Panc1 (cell line): ENCODE data around the gene KRTAP5-11. TPM values are rescaled to one million over a fixed set of nuclear protein-coding genes. Genes with fewer than 3 reads are reported as not detected.

Source experiments
- ATAC-seq: fragments of 200-7000 bp; cut with Tn5 transposase; 2 replicates; pipeline ENCODE4 v1.9.1; 2020; ENCODE audit warnings: mild to moderate bottlenecking, moderate library complexity
- BruUV-seq: library from RNA; stranded (reverse); fragments of 400-500 nt; replicated peaks from 2 replicates; lab custom pipeline; 2021; lab: Mats Ljungman, UMichigan
- CTCF ChIA-PET: fragments of 300-600 bp; sonication (Branson Sonifier 250); formaldehyde crosslinking; loops from one replicate; lab custom pipeline; 2022; ENCODE audit warnings: antibody characterized with exemption; lab: Charles Lee
- POLR2A ChIA-PET: fragments of 300-600 bp; sonication (Branson Sonifier 250); formaldehyde crosslinking; loops from one replicate; lab custom pipeline; 2022; ENCODE audit warnings: antibody characterized with exemption; lab: Charles Lee
- DNase-seq: peaks from one replicate; pipeline ENCODE4 v3.0.0-alpha.2; 2010; ENCODE audit warnings: low read depth, low spot score
- H3K27ac ChIP-seq: 2 replicates; pipeline ENCODE4 v1.5.1; 2011; ENCODE audit warnings: mild to moderate bottlenecking, low read length, inconsistent platforms
- H3K27me3 ChIP-seq: fragments of 200-500 bp; sonication (Bioruptor generic); 2 replicates; pipeline ENCODE4 v1.6.0; 2014; ENCODE audit warnings: low read length, inconsistent platforms; ENCODE audit not compliant: control insufficient read depth, insufficient read depth
- H3K36me3 ChIP-seq: fragments of 200-500 bp; sonication (Bioruptor generic); 2 replicates; pipeline ENCODE4 v1.5.1; 2014; ENCODE audit warnings: inconsistent platforms, mild to moderate bottlenecking, low read length, moderate library complexity; ENCODE audit not compliant: control insufficient read depth, insufficient read depth
- H3K4me1 ChIP-seq: 2 replicates; pipeline ENCODE4 v1.5.1; 2011; ENCODE audit warnings: inconsistent platforms, mild to moderate bottlenecking, low read length, moderate library complexity; ENCODE audit not compliant: control insufficient read depth, insufficient read depth
- H3K4me3 ChIP-seq, 2 experiments: 2 replicates each; pipeline ENCODE4 v1.5.1; 2011 to 2012; ENCODE audit warnings: low read depth in 2 of 2, low read length in 2 of 2, mild to moderate bottlenecking in 2 of 2, inconsistent platforms in 1 of 2, moderate library complexity in 1 of 2
- H3K9me3 ChIP-seq: fragments of 200-500 bp; sonication (Bioruptor generic); 2 replicates; pipeline ENCODE4 v1.5.1; 2014; ENCODE audit warnings: low read depth, mild to moderate bottlenecking, inconsistent platforms, low read length, moderate library complexity; ENCODE audit not compliant: control insufficient read depth, insufficient read depth
- POLR2AphosphoS5 ChIP-seq: IDR thresholded peaks from 2 replicates; pipeline ENCODE4 v1.6.1; 2012; ENCODE audit warnings: mild to moderate bottlenecking, low read depth, low read length, moderate library complexity
- SIN3A ChIP-seq: IDR thresholded peaks from 2 replicates; pipeline ENCODE4 v1.6.1; 2012; ENCODE audit warnings: low read depth, mild to moderate bottlenecking, low read length, moderate library complexity, borderline replicate concordance; ENCODE audit not compliant: insufficient read depth
- TCF7L2 ChIP-seq: IDR thresholded peaks from 2 replicates; pipeline ENCODE4 v1.6.1; 2011; ENCODE audit warnings: mild to moderate bottlenecking, low read depth, low read length, inconsistent platforms
- in situ Hi-C: cut with HindIII; loops from 2 replicates; pipeline ENCODE4 v1.10.0; 2016; ENCODE audit warnings: low sequenced_read_pairs, low pct_unique_long_range_greater_than_20kb
- intact Hi-C: fragments of 100-400 bp; cut with micrococcal nuclease; formaldehyde crosslinking; loops from one replicate; pipeline ENCODE4 v1.10.0; 2022; ENCODE audit not compliant: unreplicated experiment
- total RNA-seq: library from RNA; stranded (reverse); gene quantifications from one replicate; pipeline ENCODE4 v1.2.1, GENCODE V29; 2021; ENCODE audit not compliant: unreplicated experiment
- TF ChIP-seq, protein P1 (sequence below), 2 experiments: IDR thresholded peaks; 2 replicates each; pipeline ENCODE4 v1.6.1; 2011 to 2012; ENCODE audit warnings: low read depth in 2 of 2, control low read depth in 1 of 2, low read length in 1 of 2, mild to moderate bottlenecking in 1 of 2, moderate library complexity in 1 of 2; ENCODE audit not compliant: insufficient read depth in 1 of 2
- TF ChIP-seq, protein P2 (sequence below): fragments of 450-650 bp; IDR thresholded peaks from 2 replicates; pipeline ENCODE4 v1.5.1; 2017; ENCODE audit warnings: mild to moderate bottlenecking

Gene KRTAP5-11
- total RNA-seq, 1 experiment from 2014 or later: not detected

DNA sequence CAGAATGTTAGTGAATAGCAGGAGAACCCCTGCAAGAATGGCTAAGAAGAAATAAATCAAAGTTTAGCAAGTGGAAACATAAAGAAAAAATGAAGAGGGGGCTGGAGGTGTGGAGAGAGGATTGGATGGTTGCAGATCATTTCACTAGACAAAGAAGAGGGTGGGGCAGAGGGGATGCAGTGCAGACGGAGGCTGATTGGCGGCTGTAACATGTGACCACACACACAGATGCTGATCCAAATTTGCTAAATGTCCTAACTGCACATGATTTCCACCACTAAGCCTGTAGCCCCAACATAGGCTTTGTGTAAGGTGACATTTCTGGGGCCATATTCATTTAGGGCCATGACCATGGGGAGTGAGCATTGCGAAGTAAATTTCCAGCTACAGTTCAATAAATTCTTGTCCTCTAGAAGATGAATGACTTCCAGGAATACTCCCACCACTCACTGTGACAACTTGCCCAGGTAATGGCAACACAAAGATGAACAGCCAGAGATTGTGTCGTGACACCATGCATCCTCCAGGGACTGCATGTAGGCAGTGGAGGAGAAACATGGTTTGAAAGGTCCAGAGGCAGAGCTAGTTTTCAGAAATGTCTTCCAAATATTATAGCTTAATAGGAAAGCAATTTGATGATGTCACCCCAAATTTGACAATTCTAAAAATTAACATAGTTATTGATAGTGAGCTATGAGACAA lies 6.8 kb downstream of the KRTAP5-11 start:
- POLR2A ChIA-PET: no interaction called here
- Histone ChIP-seq H3K9me3 (no peaks in the 10 kb centered on the region), H3K27ac (no peak overlapping the region), H3K36me3 (no peaks in the 10 kb centered on the region), H3K4me3 (no peak overlapping the region), H3K4me1 (peaks cover 5% of the 10 kb centered on the region), H3K27me3 (peaks cover 8% of the 10 kb centered on the region; the same call in 1 of the 2 replicates)
- ATAC-seq (no peak), DNase-seq (no peak)
- CTCF ChIA-PET: no interaction called here
- intact Hi-C loops (no loop called here), in situ Hi-C loops (no loop called here)
- no TSS peak for BruUV-seq
- TF ChIP-seq TCF7L2 (no peak), SIN3A (no peak), POLR2AphosphoS5 (no peak)
- TF ChIP-seq, protein P1, sequence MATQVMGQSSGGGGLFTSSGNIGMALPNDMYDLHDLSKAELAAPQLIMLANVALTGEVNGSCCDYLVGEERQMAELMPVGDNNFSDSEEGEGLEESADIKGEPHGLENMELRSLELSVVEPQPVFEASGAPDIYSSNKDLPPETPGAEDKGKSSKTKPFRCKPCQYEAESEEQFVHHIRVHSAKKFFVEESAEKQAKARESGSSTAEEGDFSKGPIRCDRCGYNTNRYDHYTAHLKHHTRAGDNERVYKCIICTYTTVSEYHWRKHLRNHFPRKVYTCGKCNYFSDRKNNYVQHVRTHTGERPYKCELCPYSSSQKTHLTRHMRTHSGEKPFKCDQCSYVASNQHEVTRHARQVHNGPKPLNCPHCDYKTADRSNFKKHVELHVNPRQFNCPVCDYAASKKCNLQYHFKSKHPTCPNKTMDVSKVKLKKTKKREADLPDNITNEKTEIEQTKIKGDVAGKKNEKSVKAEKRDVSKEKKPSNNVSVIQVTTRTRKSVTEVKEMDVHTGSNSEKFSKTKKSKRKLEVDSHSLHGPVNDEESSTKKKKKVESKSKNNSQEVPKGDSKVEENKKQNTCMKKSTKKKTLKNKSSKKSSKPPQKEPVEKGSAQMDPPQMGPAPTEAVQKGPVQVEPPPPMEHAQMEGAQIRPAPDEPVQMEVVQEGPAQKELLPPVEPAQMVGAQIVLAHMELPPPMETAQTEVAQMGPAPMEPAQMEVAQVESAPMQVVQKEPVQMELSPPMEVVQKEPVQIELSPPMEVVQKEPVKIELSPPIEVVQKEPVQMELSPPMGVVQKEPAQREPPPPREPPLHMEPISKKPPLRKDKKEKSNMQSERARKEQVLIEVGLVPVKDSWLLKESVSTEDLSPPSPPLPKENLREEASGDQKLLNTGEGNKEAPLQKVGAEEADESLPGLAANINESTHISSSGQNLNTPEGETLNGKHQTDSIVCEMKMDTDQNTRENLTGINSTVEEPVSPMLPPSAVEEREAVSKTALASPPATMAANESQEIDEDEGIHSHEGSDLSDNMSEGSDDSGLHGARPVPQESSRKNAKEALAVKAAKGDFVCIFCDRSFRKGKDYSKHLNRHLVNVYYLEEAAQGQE (IDR thresholded peaks at IDR 0.05; ENCODE audit: insufficient read depth in 1 of 2, low read depth in 2 of 2, low read length in 1 of 2): no peak
- TF ChIP-seq, protein P2, sequence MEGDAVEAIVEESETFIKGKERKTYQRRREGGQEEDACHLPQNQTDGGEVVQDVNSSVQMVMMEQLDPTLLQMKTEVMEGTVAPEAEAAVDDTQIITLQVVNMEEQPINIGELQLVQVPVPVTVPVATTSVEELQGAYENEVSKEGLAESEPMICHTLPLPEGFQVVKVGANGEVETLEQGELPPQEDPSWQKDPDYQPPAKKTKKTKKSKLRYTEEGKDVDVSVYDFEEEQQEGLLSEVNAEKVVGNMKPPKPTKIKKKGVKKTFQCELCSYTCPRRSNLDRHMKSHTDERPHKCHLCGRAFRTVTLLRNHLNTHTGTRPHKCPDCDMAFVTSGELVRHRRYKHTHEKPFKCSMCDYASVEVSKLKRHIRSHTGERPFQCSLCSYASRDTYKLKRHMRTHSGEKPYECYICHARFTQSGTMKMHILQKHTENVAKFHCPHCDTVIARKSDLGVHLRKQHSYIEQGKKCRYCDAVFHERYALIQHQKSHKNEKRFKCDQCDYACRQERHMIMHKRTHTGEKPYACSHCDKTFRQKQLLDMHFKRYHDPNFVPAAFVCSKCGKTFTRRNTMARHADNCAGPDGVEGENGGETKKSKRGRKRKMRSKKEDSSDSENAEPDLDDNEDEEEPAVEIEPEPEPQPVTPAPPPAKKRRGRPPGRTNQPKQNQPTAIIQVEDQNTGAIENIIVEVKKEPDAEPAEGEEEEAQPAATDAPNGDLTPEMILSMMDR: no peak

DNA sequence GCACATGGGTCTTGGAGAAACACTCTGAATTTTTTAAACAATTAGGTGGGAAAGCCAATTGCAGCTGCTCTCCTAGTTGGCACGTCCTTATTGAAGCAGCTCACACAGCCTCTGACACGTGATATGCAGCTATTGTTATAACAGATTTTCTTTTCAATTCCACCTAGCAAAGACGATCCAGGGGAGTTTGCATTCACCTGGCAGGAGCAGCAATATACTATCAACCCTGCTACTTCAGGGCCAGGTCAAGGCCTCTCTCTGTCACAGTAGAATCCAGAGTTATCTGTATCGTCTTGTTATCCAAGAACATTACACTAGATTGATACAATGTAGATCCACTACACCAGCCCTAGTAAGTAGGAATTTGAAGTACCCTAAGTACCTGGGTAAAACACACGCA lies 8.3 kb downstream of the KRTAP5-11 start:
- TF ChIP-seq, protein P1 (IDR thresholded peaks at IDR 0.05; ENCODE audit: insufficient read depth in 1 of 2, low read depth in 2 of 2, low read length in 1 of 2): no peak
- TF ChIP-seq, protein P2: no peak
- no peak for TF ChIP-seq POLR2AphosphoS5
- no peak for TF ChIP-seq SIN3A
- no peak for TF ChIP-seq TCF7L2
- ChIA-PET CTCF (interaction anchor here (0.7 kb wide), 1 partner anchor 10 kb away, joined by 3 read pairs; no protein-coding TSS in a partner anchor), POLR2A (interaction anchor here (0.6 kb wide), 1 partner anchor 1959 kb away, joined by 4 read pairs; no protein-coding TSS in a partner anchor)
- H3K4me1 ChIP-seq: no peaks in the 10 kb centered on the region
- no peaks in the 10 kb centered on the region for H3K36me3 ChIP-seq
- in situ Hi-C loops (no loop called here), intact Hi-C loops (no loop called here)
- no peak overlapping the region for H3K27ac ChIP-seq
- no TSS peak for BruUV-seq
- DNase-seq: no peak
- peaks cover 8% of the 10 kb centered on the region; the same call in 1 of the 2 replicates for H3K27me3 ChIP-seq
- no peak overlapping the region for H3K4me3 ChIP-seq
- no peak for ATAC-seq
- H3K9me3 ChIP-seq: no peaks in the 10 kb centered on the region
